Measurements from ENCODE around the gene CLSTN2.

CLSTN2 gene

DNA sequence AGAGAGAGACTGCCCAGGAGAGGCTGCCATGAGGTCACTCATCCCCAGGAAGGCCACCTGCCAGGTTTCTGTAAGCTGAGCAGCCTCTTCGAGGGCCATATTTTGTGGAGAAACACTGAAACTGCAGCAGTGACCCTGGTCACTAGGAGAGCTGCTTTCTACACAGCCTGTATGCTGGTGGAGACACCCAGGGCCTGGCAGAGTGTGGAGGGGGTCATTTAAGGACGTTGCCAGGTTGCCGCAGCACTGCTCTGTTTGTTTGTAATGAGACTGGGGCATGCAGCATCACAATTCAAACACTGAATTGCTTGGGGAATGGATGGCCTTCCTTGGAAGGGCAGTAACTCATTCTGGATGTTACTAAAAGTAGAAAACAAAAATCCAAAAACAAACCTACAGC is 638.0 kb downstream of the CLSTN2 start:
- Histone ChIP-seq H3K9ac (no peak overlapping the region), H2AFZ (ENCODE audit: low read depth) (no peak overlapping the region), H3K4me2 (no peak overlapping the region), H3K36me3 (ENCODE audit: insufficient read depth) (no peaks in the 10 kb centered on the region), H3K4me1 (ENCODE audit: low read depth, poor library complexity, severe bottlenecking) (no peaks in the 10 kb centered on the region), H4K20me1 (ENCODE audit: insufficient read depth) (no peaks in the 10 kb centered on the region), H3K27me3 (ENCODE audit: insufficient read depth, low read depth) (no peaks in the 10 kb centered on the region), H3K27ac (no peak overlapping the region), H3K79me2 (ENCODE audit: insufficient read depth, low read depth) (no peaks in the 10 kb centered on the region), H3K4me3 (IDR thresholded peaks at IDR 0.05; ENCODE audit: insufficient read depth, low read depth, low read length) (no peak overlapping the region)
- TF ChIP-seq, protein P1, sequence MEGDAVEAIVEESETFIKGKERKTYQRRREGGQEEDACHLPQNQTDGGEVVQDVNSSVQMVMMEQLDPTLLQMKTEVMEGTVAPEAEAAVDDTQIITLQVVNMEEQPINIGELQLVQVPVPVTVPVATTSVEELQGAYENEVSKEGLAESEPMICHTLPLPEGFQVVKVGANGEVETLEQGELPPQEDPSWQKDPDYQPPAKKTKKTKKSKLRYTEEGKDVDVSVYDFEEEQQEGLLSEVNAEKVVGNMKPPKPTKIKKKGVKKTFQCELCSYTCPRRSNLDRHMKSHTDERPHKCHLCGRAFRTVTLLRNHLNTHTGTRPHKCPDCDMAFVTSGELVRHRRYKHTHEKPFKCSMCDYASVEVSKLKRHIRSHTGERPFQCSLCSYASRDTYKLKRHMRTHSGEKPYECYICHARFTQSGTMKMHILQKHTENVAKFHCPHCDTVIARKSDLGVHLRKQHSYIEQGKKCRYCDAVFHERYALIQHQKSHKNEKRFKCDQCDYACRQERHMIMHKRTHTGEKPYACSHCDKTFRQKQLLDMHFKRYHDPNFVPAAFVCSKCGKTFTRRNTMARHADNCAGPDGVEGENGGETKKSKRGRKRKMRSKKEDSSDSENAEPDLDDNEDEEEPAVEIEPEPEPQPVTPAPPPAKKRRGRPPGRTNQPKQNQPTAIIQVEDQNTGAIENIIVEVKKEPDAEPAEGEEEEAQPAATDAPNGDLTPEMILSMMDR (conservative IDR thresholded peaks at IDR 0.05; ENCODE audit: low read depth, low read length): no peak

GRCh38 chr3:140574375-140574774 is 639.4 kb downstream of the CLSTN2 start:
- no peaks in the 10 kb centered on the region for H4K20me1 ChIP-seq (ENCODE audit: insufficient read depth)
- no peak overlapping the region for H3K4me3 ChIP-seq (IDR thresholded peaks at IDR 0.05; ENCODE audit: insufficient read depth, low read depth, low read length)
- H3K4me2 ChIP-seq: no peak overlapping the region
- H3K4me1 ChIP-seq (ENCODE audit: low read depth, poor library complexity, severe bottlenecking): no peaks in the 10 kb centered on the region
- H2AFZ ChIP-seq (ENCODE audit: low read depth): no peak overlapping the region
- no peaks in the 10 kb centered on the region for H3K79me2 ChIP-seq (ENCODE audit: insufficient read depth, low read depth)
- H3K27ac ChIP-seq: no peak overlapping the region
- no peaks in the 10 kb centered on the region for H3K27me3 ChIP-seq (ENCODE audit: insufficient read depth, low read depth)
- no peaks in the 10 kb centered on the region for H3K36me3 ChIP-seq (ENCODE audit: insufficient read depth)
- TF ChIP-seq, protein P1 (conservative IDR thresholded peaks at IDR 0.05; ENCODE audit: low read depth, low read length): no peak
- no peak overlapping the region for H3K9ac ChIP-seq

GRCh38 chr3:140576449-140576848 is 641.5 kb downstream of the CLSTN2 start:
- H3K4me3 ChIP-seq (IDR thresholded peaks at IDR 0.05; ENCODE audit: insufficient read depth, low read depth, low read length): no peak overlapping the region
- TF ChIP-seq, protein P1 (conservative IDR thresholded peaks at IDR 0.05; ENCODE audit: low read depth, low read length): no peak

GRCh38 chr3:140577911-140578310 is 642.9 kb downstream of the CLSTN2 start:
- Histone ChIP-seq H3K4me1 (ENCODE audit: low read depth, poor library complexity, severe bottlenecking) (no peaks in the 10 kb centered on the region), H3K9ac (no peak overlapping the region), H3K4me3 (IDR thresholded peaks at IDR 0.05; ENCODE audit: insufficient read depth, low read depth, low read length) (no peak overlapping the region), H2AFZ (ENCODE audit: low read depth) (no peak overlapping the region), H4K20me1 (ENCODE audit: insufficient read depth) (no peaks in the 10 kb centered on the region), H3K27ac (no peak overlapping the region), H3K36me3 (ENCODE audit: insufficient read depth) (no peaks in the 10 kb centered on the region), H3K4me2 (no peak overlapping the region), H3K79me2 (ENCODE audit: insufficient read depth, low read depth) (no peaks in the 10 kb centered on the region), H3K27me3 (ENCODE audit: insufficient read depth, low read depth) (no peaks in the 10 kb centered on the region)
- TF ChIP-seq, protein P1 (conservative IDR thresholded peaks at IDR 0.05; ENCODE audit: low read depth, low read length): no peak

More at GRCh38 chr3:140576449-140576848, 641.5 kb downstream of the CLSTN2 start:
- Histone ChIP-seq H3K27me3 (ENCODE audit: insufficient read depth, low read depth) (no peaks in the 10 kb centered on the region), H3K9ac (no peak overlapping the region), H3K36me3 (ENCODE audit: insufficient read depth) (no peaks in the 10 kb centered on the region), H3K79me2 (ENCODE audit: insufficient read depth, low read depth) (no peaks in the 10 kb centered on the region), H2AFZ (ENCODE audit: low read depth) (no peak overlapping the region), H3K4me1 (ENCODE audit: low read depth, poor library complexity, severe bottlenecking) (no peaks in the 10 kb centered on the region), H3K27ac (no peak overlapping the region), H4K20me1 (ENCODE audit: insufficient read depth) (no peaks in the 10 kb centered on the region), H3K4me2 (no peak overlapping the region)
